ENCODE data around the gene ZNF512B.
"Not testable (repeated sequence)": the region's sequence is repeated elsewhere in the genome, so short reads cannot be mapped to it uniquely, and the experiment has no call there.

Gene ZNF512B

DNA sequence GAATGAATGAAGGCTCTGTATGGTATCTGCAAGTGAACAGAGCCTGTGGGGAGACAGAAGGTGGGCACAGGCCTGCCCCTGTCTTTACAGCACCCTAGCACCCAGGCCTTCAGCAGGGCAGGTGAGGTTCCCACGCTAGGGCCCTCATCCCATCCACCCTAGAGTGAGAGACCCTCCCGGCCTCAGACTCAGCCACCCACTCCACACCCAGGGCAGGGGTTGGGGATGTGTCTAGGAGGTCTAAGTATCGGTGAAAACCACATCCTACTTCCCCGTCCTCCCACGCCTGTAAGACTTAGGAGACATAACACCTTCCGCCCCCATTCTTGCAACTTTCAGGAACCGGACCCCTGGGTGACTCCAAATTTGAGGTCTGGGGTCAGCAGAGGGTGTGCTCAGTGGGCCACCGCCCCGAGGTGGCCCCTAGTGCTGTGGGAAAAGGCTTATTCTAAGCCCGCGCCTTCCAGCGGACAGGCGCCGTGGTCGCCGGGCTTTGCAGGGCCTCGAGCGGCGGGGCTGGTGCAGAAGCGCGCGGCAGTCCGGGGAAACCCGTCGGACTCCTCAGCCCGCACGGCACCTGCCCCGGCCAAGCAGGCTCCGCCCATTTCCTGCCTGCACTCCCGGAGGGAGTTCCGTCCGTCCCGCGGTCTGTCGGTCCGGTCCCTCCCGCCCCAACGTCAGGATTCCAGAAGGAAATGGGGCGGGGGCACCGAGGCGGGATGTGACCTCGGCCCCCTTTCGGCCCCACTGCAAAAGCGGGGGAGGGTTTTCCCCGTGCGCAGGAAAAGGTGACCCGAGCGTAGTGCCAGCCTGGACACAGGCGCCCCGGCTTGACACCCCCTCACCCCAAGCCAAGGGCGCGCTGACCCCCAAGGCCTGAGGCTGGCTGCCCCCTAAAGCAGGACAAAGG, 8.8 kb upstream of the ZNF512B start:
- peak; percentile 62 for DNase-seq

DNA sequence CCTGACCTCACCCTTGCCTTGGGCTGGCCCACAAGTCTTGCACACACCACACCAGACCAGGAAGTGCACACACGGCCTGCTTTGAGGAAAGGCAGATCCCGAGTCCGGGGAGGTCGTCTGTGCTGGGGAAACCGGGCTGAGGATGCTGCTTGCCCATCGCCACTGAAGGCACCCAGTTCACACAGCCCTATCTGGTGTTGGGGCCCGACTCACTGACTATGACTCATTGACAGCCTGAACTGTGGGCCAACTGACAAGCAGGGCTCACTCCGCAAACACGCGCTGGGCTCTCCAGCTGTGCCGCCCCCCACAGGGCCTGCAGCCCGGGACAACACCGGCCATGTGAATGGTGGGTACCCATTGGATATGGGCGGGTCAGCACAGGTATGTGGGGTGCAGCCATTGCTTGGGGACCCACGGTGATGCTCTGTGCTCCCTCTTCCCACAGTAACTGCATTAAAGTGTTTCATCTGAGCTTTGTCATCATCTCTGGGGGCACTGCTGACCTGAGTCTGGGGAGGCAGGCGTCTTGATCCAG, 8.1 kb upstream of the ZNF512B start:
- DNase-seq, result peak; percentile 54

DNA sequence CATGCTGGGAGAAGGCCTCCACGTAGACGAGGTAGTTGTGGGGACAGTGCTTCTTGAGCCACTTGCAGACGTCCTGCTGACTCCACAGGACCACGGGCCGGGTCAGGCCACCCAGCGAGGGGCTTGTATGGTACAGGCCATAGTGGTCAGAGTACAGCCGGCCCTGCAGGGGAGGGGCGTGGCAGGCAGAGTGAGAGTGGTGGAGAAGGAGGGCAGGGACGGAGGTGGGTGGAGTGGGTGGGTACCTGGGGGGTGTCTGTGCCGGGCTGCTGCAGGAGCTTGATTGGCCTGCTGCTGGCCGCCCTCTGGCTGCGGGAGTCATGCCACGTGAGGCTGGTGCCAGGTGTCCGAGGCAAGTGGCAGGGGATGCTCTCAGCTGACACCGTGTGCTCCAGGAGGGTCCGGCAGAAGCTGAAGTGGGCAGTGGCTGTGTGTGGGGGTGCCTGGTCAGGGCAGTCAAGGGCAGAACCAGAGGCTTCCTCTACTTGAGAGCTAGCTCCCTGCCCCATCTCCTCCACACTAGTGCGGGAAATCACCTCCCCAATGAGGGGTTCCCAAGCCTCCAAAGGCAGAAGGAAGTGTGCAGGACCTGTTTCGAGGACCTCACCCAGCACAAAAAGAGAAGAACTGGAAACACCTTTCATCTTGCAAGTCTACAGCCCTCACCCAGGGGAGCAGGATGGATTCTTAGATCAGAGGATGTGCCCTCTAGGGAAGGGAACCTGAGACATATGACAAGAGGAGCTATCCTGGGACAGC, 7.4 kb upstream of the ZNF512B start:
- no peak for DNase-seq

DNA sequence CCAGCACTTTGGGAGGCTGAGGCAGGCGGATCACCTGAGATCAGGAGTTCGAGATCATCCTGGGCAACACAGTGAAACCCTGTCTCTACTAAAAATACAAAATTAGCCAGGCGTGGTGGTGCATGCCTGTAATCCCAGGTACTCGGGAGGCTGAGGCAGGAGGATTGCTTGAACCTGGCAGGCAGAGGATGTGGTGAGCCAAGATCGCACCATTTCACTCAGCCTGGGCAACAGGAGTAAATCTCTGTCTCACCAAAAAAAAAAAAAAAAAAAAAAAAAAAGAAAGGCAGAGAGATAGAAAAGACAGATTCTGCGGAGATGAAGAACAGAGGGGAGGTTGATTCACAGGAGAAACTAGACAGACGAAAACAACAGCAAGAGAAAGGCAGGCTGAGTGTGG, 6.8 kb upstream of the ZNF512B start:
- DNase-seq, result not testable (repeated sequence)

DNA sequence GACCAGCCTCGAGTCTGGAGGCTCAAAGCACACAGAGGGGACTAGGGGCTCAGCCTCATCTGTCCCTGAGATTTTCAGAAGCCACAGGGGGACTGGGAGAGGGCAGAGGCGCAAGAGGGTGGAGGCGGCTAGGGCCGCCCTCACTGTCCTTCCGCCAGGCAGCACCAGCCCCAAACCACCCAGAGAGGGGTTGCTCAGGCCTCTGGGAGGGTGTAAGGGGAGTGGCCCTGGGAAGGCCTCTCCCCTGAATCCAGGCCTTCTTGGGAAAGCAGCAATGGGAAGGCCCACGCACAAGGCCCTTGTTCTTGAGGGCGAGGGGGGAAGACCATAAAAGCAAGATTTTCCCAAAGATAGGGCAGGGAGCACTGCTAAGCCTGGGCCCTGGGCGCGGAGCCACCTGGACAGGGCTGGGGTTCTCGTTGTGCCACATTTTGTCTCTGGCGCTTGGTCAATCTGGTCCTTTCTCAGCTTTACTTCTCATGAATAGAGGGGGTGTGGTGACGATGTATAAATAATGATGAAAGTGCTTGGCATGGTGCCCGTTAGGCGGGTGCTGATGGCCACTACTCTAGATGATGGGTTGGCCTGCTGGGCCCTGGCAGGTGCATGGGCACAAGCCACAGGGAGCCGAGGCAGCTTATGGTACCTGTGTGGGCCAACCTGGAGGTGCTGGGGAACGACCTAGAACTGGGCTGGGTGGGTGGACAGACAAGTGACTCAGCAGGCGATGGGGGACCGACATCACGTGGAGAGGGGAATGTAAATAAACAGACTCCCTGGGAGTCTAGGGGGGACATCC, 4.9 kb upstream of the ZNF512B start:
- no peak for DNase-seq

DNA sequence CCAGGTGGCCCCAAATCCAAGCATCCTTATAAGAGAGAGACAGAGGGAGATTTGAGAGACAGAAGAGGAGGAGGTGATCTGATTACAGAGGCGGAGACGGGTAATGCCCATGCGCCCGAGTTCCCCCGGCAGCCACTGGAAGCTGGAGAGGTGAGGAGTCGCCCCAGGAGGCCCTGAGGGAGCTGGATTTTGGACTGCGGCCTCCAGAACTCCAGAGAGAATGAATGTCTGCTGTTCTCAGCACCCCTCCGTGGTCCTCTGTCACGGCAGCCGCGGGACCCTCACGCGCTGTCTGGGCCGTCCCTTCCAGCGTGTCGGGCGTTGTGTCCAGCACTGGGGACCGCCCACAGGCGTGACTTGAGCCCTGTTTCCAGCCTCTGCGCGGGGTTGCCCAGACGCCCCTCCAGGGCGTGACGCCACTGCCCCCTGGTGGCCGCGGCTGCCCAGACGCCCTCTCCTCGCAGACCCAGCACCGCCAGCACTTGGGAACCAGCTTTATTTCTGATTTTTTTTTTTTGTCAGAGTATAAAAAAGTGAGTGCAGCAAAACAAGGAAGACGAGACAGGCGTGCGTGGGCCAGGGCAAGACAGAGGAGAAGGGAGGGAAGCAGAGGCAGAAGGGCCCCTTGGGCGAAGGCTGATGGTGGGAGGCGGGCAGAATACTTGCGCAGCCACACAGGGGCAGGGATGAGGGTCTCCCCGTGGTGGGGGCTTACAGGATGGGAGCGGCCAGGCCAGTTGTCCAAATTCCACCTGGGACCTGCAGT, 4.1 kb upstream of the ZNF512B start:
- peak; percentile 84 for DNase-seq

DNA sequence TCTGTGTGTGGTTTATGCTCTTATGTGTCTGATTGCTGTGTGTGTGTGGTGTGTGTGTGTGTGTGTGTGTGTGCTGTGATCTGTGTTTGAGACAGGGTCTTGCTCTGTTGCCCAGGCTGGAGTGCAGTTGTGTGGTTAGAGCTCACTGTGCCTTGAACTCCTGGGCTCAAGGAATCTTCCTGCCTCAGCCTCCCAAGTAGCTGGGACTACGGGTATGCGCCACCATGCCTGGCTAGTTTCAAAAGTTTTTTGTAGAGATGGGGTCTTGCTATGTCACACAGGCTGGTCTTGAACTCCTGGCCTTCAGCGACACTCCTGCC, 3.4 kb upstream of the ZNF512B start:
- DNase-seq, result no peak

DNA sequence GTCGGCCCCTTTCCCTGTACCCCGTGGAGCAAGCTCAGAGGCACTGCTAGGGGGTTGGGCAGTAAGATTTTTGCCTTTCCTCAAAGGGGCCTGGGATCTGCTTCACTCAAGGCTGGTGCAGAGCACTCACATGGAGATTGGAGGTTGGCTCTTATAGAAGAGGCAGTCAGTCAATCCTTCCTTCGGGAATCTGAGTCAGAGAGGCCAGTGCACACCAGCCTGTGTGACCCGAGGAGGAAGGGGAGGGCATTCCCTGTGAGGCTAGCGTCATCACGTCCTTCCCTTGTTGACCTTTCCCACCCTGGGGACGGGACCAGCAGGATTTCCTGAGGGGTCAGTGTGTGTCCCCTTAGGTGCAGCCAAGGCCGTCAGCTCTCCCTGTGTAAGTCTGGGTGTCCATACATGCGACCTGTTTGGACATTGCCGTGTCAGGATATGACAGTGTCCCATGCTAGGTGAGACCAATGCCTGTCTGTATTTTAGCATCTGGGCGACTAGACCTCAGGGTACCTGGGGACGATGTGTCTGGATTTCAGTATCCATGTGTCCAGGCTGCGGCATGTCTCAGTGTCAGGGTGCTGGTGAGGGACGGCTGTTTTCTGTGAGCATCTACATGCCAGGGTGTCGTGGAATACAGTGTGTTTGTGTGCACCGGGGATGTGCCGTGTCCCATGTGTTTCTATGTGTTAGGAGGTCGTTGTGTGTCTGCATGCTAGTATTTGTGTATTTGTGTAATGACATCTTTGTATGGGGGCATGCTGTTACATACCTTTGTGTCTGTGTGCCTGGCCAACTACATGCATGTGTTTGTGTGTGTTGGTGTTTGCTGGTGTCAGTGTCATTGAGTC, 2.8 kb upstream of the ZNF512B start:
- no peak for DNase-seq

DNA sequence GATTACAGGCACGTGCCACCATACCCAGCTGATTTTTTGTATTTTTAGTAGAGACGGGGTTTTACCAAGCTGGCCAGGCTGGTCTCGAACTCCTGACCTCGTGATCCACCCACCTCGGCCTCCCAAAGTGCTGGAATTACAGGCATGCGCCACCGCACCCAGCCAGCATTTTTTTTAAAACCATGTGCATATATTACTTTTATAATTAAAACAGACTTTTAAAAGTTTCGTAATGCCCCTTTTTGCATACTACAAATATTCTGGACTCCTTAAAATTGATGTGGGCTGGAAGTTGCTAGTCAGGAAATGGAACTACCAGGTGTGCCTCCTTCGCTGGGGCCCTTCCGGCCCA, 2.2 kb upstream of the ZNF512B start:
- not testable (repeated sequence) for DNase-seq

DNA sequence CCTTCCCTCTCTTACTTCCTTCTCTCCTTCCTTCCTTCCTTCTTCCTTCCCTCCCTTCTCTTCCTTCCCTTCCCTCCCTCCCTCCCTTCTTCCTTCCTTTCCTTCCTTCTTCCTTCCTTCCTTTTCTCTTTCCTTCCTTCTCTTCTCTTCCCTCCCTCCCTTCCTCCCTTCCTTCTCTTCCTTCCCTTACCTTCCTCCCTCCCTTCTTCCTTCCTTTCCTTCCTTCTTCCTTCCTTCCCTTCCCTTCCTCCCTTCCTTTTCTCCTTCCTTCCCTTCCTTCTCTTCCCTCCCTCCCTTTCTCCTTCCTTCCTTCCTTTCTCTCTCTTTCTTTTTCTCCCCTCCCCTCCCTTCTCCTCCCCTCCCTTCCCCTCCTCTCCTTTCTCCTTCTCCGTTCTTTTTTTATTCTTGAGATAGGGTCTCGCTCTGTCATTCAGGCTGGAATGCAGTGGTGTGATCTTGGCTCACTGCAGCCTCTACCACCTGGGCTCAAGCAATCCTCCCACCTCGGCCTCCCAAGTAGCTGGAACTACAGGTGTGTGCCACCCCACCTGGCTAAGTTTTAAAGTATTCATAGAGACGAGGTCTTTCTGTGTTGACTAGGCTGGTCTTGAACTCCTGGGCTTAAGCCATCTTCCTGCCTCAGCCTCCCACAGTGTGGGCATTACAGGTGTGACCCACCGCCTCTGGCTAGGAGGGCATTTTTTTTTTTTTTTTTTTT, 1.1 kb upstream of the ZNF512B start:
- no peak for DNase-seq

DNA sequence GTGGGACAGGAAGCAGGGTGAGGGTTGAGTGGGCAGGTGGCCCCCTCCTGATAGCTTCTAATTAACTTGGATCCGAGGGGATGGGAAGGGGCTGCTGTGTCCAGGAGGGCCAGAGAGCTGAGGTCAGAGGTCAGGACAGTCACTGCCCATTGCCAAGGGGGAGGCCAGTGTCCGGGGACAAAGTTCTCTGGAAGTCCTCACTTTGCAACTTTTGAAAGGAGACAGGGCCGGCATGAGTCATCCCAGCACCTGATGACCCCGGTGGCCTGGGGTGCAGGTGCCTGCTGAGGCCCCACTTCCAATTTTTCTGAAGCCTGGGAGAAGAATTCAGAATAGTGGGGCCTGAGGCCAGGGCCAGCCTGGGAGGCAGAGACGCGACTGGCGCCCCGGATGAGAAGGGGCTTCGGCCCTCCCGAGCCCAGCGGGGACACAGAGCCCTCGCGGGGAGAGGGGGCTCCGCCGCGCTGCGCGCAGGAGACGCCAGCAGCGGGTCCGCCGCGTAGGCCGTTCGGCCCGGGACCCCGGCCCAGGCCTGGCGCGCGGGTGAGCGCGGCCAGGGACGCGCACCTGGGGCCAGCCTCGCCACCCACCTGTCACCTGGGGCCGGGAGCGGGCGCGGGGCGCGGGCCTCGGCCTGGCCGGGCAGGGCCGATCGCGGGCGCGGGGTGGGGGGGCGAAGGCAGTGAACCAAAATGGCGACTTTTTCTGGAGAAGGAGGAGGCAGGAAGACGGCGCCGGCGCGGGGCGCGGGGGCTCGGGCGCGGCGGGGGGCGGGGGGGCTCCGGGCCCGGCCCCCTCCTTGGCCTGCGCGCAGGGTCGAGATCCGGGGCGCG, 586 bp downstream of the ZNF512B start:
- peak; percentile 50 for DNase-seq

DNA sequence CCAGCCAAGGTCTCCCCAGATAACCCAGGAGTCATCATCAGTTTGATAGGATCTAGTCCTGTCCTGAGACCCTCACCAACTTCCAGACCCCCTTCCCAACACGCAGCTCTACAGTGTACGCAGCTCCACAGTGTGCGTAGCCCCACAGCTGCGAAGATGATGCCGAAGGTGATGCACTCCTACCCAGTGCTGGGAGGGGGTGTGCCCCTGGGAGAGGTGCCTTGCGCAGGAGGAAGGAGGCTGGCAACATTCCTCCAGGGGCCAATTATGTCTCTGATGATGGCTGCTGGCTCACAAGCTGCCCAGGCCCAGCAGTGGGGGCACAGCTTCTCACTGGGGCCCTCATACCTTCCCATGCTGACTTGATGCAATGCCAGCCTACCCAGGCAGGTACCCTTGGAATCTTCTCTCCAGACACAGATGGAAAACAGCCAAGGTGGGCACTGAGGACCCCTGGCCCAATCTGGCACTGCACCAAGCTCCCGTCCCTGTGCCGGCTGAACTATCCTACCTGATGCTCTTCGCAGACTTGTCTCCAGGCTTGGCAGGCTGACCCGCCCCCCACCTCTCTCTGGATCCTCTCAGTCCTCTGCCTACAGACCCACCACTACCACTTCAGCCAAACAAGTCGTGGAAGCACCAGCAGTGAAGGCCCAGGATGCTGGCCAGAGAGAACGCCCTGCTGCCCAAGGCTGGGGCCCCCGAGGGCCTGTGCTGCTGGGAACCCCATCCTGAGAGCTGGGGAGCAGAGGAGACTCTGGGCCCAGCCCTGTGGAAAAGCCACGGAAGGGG, 1.4 kb downstream of the ZNF512B start:
- no peak for DNase-seq

DNA sequence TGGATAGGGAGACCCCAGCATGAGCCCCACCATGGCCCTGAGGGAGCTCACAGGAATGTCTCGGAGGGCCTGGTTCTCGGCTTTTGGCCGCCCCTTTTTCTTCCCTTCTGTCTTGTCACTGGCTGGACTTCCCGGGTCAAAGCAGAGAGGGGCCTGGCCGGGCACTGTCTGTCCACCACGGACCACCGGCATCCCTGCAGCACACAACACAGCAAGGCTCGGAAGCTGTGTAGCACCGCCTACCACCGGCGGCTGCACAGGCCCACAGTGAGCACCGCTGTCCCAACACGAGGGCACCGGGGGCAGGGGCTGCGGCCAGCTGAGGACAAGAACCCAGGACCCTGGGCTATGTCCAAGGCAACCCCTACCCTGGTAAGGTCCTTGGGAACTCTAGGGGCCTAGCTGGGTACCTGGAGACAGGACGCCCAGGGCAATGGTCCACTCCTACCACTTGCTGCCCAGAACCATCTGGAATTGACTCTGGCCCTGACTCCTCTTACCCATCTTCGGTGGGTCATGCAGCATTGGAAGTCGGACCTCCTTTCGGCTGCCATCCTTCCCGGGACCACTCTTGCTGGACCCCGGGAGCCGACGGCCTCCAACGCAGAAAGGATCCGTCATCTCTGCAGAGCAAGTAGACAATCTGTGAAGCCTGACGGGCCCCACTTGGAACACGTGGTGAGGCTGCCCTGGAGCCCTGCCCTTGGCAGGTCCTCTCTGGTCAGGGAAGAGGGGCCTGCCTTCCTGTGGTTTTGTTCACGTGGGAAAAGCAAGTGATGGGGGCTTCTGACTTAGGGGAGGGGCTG, 2.2 kb downstream of the ZNF512B start:
- DNase-seq, result no peak

DNA sequence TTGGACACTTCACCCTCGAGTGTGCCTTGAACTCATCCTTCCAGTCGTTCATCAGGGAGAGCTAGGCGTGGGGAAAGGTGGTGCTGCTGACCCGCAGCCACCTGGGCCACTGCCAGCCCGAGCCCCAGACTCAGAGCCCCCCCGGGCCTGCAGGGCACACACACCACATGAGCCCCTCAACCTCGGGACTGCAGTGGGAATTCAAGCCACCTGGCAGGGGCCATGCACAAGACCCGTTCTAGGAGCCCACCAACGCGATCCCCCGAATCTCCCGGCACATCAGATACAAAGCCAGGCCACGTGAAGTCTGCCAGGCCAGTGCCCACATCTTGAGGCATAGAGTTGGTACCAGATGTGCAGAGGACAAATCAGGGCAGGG, 2.8 kb downstream of the ZNF512B start:
- DNase-seq, result no peak

DNA sequence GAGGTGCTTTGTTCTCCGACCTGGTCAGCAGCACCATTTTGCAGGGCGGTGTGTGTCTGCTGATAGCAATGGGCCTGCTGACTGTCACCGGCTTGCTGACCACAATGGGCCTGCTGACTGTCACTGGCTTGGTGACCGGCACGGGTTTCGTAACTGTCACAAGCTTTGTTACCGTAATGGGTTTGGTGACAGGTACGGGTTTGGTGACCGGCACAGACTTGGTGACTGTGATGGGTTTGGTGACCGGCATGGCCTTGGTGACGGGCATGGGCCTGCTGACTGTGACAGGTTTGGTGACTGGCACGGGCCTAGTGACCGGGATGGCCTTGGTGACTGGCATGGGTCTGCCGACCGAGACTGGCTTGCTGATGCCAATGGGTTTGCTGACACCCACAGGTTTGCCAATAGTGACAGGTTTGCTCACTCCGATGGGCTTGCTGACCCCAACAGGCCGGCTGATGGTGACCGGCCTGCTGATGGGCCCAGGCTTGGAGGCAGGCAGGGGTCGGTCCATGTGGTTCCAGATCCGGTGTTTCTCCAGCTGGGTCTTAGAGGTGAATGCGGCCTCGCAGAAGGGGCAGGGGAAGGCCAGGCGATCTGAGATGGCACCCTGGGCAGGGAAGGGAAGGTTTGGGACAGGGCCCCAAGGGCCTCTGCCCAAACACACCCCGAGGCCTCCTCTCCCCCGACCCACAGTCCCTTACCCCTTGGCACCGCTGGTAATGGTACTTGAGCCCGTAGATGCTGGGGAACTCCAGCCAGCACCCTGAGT, 3.4 kb downstream of the ZNF512B start:
- no peak for DNase-seq

DNA sequence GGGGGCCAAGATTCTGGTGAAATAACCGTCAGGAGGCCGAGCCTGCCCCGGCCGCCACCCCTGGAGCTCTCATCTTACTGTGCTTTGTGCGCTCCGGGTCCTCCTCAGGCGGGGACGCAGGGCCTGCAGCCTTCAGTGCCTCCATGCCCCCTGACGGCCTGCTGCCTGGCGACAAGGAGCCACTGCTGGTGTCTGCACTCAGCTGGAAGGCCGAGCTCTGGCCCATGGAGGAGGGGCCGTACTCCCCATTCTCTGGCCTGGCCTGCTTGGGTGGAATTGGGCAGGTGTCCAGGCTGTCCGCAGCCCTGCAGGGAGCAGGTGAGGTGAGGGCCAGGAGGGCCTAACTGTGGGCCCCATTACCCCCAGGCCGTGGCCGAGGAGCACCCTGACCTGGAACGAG, 5.3 kb downstream of the ZNF512B start:
- no peak for DNase-seq

DNA sequence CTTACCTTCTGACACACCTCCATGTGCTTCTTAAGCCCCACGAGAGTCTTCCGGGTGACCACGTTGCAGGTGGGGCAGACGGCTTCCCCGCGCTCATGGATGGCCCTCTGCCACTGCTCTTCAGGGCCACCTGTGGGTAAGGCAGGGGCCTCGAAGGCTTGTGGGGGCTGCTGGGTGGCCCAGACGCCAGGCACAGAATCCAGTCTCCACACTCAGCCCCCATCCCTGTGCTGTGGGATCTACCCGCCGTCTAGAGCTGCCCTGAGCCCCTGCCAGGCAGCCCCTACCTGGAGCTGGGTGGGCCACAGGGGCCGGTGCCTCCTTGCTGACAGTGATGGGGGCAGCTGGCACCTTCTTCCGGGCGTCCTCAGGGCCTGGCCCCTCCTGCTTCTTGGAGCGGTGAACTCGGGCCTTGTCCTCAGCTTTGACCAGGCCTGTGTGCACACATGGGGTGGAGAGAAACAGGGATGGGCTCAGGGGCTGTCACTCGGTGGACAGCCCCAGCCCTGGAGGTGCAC, 5.9 kb downstream of the ZNF512B start:
- DNase-seq, result no peak
